Stimulated activated CD8-positive, alpha-beta memory T cell treated with anti-CD3 and anti-CD28 coated beads, Interleukin-7, amount 100 ng/mL, for 48 hours (primary cell): ENCODE results near the gene SEMA3E.
"Not testable (repeated sequence)": the region's sequence is repeated elsewhere in the genome, so short reads cannot be mapped to it uniquely, and the experiment has no call there.

Experiments used
- DNase-seq, 2 donors: peaks; one replicate each; pipeline ENCODE4 v3.0.0-alpha.2; 2020; ENCODE audit warnings: low read depth in 1 of 2; ENCODE audit errors: extremely low read depth in 1 of 2

Gene SEMA3E

DNA sequence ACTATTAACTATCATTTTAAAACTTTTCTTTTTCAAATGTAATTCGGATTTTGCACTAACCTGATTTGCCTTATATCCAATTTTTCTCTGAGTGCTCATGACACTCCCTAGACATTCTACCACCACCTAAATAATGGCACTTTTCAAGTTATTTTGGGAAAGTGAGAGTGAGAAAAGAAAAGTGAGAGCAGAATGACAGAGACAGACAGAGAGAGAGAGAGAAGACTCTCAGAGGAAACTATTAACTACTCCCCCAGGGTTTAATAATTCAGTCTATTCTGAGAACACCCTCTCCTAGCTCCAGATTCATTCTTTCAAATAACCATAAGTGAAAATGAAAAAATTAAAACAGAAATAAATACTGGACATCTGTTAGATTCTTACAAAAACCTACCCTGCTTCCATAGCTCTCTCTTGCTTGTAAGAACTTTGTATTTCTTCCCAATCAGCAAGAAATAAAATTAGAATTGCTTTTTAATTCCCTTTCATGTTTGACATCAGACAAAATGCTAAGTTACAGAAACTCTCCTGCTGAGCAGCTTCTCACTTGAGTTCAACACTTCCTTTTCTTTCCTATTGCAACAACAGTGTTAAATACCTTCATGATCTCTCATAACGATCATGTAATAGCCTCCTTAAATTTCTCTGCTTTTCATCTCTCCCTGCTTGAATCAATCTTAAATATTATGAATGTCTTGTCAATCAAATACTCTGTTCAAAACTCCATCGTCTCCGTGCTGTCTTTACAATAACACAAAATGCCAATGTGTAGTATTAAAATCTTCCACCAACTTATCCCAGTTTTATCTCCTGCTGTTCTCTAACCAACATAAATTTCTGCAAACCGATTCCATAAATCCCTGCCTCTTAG lies 191.7 kb downstream of the SEMA3E start:
- DNase-seq = no peak

DNA sequence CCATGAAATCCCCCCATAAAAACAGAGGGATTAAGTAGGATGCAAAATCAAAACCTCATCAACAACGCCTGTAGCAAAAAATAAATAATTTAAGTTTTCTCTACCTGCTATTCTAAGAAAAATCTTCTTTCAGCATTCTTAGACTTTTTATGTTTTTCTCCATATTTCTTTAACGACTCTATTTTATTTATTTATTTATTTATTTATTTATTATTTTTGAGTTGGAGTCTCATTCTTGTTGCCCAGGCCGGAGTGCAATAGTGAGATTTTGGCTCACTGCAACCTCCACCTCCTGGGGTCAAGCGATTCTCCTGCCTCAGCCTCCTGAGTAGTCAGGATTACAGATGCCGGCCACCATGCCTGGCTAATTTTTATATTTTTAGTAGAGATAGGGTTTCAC lies 192.5 kb downstream of the SEMA3E start:
- DNase-seq = no peak

DNA sequence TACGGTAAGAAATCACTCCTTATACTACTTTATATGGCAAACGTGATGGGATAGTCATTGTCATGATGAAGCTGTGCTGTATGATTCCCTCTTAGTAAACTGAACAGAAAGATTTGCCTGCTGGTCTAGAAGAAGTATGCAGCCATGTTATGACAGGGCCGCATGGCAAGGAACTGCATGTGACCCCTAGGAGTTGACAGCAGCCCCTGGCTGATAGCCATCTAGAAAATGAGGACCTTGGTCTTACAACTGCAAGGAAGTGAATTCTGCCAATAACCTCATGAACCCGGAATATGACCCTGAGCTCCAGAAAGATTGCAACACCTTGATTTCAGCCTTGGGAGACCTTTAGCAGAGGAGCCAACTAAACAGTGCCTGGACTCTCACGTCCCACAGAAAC lies 193.3 kb downstream of the SEMA3E start:
- DNase-seq = no peak

DNA sequence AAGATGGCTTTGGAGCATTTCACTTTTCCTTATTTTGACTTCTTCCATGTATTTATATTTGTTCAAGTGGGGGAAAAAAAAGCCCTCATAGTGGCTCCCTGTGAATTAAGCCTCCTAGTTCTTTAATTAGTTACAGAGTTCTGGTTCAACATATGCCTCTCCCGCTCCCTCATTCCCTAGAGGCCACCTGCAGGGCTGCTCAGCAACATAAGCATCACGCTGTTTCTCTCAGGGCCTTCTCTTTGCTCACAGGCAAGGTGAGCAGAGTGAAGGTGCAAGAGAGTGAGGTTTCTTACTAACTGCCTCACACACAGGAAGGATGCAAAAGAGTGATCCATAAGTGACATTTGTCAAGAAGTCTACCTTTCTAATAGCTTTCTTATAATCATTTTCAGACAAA lies 196.7 kb downstream of the SEMA3E start:
- no peak for DNase-seq

DNA sequence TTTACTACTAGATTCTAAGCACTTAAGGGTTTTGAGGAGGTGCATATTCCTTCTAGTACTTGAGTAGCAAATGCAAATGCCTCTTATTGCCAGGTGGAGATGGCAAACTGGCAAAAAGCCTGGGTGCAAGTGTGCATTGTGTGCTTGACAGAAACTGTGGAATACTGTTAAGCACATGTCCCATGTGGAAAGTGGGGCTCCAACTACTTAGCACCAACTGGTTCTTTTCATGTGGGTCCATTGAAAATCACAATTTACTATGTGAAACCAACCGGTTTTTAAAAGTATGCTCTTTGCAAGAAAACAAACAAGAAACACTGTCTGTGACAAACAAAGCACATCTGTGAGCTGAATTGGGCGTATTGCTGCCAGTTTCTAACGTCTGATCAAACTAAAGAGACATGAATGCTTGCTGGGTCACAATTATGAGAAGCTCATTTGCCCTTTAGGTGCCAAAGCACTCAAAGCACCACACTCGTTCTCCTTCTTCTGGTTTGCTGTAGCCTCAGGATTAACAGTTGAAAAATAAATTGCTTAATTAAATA lies 197.4 kb downstream of the SEMA3E start:
- no peak for DNase-seq

DNA sequence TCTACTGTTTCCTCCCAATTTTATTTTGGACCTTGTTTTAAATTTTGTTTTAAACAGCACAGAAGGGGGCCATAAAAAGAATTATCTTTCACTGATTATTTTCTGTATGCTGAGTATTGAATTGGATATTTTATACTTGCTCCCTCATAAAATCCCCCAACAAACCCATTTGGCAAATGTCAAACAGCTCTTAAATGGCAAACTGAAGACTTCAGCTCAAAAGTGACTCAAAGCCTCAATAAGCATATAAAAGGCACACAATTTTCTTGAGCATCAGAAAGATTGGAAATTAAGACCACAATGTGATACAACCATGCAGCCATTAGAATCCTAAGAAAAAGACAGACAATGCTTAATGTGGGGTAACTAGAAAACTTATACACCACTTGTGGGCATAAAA lies 199.2 kb downstream of the SEMA3E start:
- no peak for DNase-seq

DNA sequence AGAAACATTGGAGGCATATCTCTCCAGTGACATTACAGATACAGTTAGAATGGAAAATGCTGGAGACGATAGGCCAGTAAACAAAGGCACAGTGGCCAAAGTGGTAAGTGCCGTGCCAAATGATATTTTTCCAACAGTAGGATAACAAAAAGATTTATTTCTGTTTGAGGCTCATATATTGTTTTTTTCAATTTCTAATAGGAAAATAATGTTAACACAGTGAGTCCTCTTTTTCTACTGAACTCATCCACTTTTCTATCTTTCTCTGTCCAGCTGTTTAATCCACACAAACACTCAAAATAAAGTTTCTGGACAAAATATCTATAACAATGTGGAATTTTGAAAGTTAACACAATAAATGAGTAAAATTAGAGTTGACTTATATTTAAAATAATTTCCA lies 201.3 kb downstream of the SEMA3E start:
- DNase-seq = no peak

DNA sequence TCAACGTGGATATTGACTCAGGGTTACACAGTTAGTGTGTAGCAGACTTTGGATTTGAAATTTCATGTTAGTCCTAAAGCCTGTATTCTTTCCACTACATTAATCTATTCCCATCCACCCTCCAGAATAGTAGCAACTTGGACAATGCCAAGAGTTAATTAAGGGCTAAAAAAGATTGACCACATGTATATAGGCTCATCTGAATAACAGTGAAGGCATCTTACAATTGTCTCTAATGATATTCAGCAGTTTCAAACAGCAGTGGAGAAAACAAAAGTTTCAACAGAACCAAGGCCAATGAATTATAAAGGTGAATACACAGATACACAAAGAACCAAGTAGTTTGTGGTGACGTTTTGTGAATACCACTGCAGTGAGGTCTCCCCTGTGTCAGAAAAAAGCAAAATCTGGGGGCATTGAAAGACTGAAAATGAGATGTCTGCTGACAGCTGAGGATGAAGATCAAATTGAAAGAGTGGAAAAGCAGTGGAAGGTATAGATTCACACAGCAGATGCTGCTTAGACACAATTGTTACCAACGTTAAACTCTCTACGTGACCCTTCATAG lies 202.8 kb downstream of the SEMA3E start:
- no peak for DNase-seq

DNA sequence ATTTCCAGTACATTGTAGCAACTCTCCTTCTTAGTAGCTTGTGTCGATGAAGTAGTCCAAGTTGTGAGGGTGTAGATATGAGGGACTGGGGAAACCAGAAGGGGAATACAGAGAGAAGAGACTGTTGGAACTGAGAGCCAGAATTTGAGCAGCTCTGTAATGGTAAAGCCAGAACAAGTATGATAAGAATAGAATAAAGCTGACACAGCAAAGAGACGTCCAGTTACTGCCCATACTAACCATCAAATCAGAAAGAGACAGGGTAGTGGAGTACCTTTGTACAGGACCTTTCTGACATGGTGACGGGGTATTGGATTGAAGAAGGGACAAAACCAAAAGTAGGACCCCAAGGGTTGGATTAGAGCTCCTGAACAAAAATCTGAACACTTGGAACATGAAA lies 206.0 kb downstream of the SEMA3E start:
- DNase-seq = no peak

DNA sequence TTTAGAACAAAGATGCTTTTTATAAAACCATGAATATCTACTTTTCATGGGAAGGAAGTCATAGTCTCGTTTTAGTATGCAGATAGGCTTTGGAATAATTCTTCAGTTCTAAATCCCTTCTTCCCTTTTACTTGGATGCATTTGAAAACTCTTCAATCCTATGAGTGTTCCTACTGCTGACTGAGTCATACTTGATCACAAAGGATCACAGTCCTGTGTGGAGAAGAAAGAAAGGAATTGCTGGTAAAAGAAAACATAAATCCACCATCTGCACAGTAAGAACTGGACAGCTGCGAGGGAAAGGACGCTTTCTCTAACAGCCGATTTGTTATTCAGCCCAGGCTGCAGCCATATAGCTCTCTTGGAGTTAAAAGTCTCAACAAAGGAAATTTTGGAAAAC lies 209.9 kb downstream of the SEMA3E start:
- DNase-seq = no peak

DNA sequence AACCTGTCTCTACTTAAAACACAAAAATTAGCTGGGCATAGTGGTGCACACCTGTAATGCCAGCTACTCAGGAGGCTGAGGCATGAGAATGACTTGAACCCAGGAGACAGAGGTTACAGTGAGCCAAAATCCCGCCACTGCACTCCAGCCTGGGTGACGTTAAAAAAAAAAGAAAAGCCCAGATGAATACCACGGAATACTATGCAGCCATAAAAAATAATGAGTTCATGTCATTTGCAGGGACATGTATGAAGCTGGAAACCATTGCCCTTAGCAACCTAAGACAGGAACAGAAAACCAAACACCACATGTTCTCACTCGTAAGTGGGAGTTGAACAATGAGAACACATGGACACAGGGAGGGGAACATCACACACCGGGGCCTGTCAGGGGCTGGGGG lies 218.7 kb downstream of the SEMA3E start:
- DNase-seq = not testable (repeated sequence)

DNA sequence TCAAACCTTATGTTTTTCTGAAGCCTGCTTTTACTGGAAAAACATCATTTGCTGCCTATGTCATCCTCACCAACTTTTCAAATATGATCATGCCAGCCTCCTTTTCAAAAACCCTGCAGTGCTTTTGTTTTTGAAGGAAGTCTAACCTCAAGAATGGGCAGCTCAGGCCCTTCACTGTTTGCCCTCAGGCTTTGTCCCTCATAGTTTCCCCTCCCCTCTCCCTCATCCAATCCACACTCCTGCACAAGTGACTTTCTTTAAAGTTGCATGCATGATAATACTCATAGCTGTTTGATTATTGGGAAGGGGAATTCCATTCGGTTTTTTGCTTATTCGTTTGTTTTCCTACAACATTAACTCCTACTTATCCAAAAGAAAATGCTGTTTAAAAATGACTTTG lies 219.4 kb downstream of the SEMA3E start:
- no peak for DNase-seq

DNA sequence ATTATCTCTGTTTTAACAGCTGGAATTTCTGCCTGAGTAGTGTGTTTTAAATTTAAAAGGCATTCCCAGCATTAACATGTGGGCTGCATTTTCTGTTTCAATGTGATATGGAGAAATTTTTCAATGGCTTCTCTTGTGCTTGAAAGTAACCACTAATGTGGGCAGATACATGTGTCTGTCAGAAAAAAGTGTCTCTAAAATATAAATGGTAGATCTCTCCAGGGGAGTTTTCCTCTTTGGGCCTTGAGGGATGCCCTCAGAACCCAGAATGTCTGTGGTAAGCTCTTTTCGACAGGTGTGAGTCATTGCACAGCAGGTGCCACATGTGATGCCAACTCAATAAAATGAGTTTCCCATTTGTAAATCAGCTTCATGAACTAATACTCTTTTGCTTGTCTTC lies 221.1 kb downstream of the SEMA3E start:
- DNase-seq = no peak

DNA sequence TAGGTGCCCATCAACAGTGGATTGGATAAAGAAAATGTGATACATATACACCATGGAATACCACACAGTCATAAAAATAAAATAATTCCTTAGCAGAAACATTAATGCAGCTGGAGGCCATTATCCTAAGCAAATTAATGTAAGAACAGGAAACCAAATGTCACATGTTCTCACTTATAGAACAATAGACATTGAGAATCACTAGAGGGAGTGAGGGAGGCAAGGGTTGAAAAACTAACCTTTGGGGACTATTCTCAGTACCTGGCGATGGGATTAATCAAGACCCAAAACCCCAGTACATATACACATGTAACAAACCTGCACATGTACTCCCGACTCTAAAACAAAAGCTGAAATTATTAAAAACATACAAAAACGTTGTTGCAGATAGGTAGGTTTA lies 222.6 kb downstream of the SEMA3E start:
- DNase-seq = no peak

DNA sequence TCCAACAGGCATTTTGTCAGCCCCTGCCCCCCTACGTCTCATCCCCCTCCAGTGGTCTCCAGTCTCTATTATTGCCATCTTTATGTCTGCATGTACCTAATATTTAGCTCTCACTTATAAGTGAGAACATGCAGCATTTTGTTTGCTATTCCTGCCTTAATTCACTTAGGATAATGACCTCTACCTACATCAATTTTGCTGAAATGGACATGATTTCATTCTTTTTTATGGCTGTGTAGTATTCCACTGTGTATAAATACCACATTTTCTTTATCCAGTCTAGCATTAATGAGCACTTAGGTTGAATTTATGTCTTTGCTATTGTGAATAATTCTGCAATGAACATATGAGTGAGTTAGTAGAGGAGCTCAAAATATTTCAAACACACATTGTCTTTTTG lies 229.9 kb downstream of the SEMA3E start:
- DNase-seq = no peak

DNA sequence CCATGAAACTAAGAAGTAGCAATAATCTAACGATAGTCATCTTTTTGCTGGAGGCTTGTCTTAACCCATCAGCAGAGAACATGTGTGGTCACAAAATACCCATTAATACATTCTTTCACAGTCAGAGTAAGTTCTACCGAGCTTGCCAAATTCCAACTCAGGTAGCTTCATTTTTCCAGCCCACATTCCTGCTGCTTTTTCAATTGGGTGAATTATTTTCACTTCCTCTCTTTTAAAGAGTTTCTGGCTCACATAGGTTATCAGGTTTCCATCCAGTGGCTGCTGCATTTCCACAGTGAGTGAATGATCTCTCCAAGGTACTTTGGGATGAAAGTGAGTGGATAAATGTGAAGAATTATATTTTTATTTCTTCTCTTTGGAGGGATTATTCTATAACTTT lies 233.1 kb downstream of the SEMA3E start:
- no peak for DNase-seq

DNA sequence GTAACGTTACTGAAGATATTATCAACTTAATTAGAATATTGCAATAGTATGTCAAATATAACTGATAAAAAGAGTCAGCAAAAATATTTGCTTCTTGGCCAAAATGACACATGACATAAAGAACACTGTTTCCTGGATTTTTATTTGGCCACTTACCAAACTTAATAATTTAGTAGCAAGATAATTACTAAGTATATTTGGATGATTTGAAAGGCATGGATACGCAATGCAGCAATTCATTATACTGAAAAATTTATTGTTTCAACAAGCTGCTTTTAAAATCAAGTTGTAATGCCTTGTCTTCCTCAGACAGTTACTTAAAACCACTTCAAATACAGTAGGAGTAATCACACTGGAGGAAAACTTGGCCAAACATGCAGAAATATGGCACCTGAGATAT lies 234.0 kb downstream of the SEMA3E start:
- no peak for DNase-seq

DNA sequence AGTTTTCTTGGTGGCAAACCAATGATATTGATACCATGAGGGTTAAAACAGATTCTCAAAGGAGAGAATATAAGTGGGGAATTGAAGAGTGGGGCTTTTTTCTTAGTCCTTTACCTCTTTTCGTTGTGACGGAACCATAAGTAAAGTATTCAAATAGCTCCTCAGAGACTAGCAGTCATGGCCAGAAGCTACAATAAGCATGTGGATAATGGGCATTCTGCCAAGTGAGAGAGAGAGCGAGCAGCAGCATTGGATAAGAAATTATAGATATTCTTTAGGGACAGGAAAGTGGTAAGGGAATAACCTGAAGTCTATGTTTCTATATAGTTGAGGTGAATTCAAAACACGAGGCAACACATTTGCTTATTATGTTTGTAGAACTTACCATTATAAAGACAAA lies 235.1 kb downstream of the SEMA3E start:
- DNase-seq = no peak

DNA sequence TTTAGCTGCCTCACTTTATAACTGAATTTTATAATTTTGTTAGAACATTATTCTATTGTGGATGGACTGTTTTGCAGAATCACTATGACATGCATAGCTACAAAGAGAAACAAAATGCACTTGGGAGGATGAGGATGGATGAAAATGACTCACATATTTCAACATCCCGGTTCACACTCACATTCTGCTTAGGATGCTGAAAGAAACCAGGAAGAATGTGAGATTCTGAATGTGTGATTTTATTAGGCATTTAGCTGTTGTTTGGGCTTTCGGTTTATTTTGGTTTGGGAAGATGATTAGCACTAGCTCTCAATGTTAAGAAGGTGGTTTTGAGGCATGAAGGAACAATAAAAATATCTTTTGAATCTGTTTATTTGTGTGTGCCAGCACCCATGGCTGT lies 235.5 kb downstream of the SEMA3E start:
- DNase-seq = no peak

DNA sequence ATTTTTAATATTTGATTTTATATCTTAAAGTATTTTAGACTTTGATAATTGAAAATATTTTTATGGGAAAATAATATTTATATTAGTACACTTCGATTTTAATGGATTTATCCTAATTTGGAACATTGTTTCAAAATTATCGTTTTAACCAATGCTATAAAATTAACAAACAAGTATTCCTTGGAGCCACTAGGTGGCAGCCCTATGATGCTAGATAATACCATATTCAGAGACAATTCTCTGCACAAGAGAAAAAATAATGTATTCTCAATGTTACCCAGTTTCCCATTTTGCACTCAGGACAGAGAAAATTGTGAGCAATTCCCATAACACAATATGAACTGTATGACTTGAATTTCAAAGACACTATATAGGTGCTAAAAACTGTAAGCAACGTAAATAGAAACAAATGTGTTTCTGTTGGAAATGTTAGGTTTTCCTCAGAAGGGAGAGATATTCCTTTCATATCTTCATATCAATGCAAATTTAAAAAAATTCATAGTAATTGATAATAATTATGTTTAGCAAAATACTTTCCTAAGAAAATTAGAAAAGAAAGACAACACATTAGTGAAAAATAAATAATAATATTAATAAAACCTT lies 237.8 kb downstream of the SEMA3E start:
- no peak for DNase-seq

DNA sequence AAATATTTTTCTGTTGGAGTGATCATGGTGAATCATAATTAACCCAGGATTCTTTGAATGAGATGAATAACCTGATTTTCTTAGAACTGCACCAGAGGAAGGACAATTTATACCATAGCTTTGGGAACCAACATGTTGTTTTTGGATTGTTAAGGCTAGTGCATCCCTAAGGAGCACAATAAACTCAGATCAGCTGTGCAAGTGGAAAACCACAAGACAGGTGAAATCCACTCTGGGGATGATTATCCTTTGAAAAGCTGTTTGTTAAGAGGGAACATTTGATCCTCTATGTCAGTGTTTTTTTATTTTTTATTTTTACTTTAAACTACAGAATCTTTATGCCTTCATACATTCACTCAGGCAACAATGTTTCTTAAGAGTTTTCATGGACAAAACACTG lies 254.2 kb downstream of the SEMA3E start:
- DNase-seq = no peak

DNA sequence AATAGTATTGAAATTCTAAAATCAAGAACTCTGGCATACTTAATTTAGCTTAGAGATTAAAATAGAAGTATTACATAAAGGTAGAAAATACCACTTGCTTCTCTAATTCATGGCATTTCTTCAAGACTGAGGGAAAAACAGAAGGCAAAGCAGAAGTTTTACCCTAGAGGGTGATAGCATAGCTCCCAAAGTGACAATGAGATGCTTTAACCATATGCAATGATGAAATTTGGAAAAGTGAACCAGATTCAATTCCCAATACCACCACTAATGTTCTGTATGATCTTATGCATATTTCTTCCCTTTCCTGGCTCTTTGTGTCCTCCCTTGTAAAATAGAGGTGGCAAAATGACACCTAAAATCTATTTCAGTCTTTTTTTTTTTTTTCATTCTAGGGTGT lies 260.5 kb downstream of the SEMA3E start:
- no peak for DNase-seq
